ENCODE measurements around the gene INTS3. TPM values are rescaled to one million over a fixed set of nuclear protein-coding genes. Genes with fewer than 3 reads are reported as not detected.

Gene INTS3
- total and polyA plus RNA-seq, 10 of the 15 experiments (the other 5 are each of a cell fraction or from before 2014, with no cell fraction given) = 12.6 to 87.4 (median 30.8) TPM

- TF ChIP-seq PRDM15 (CRISPR knock-in tag; IDR thresholded peaks at IDR 0.05) (no peak), BRCA1 (IDR thresholded peaks at IDR 0.05; ENCODE audit: low read depth, low read length) (no peak), CBFB (IDR thresholded peaks at IDR 0.05; ENCODE audit: low read depth) (no peak), GABPA (IDR thresholded peaks at IDR 0.05; ENCODE audit: low read depth) (no peak), USF1 (IDR thresholded peaks at IDR 0.05; ENCODE audit: borderline replicate concordance, extremely low read length, insufficient read depth, low read depth, low read length) (no peak), PAX8 (IDR thresholded peaks at IDR 0.05) (no peak), BCLAF1 (IDR thresholded peaks at IDR 0.05) (no peak), HSF1 (IDR thresholded peaks at IDR 0.05; ENCODE audit: low read depth, low read length) (no peak), NBN (IDR thresholded peaks at IDR 0.05) (no peak), SIN3A (IDR thresholded peaks at IDR 0.05; ENCODE audit: low read depth, low read length) (no peak; the same call in 1 of the 2 replicates), CEBPB (IDR thresholded peaks at IDR 0.05; ENCODE audit: borderline replicate concordance in 1 of 2, low read depth in 2 of 2, low read length in 2 of 2) (no peak), CHD1 (IDR thresholded peaks at IDR 0.05; ENCODE audit: low read depth, low read length) (no peak), SUPT20H (IDR thresholded peaks at IDR 0.05; ENCODE audit: borderline replicate concordance, control insufficient read depth, low read depth, low read length) (no peak), STAT1 (conservative IDR thresholded peaks at IDR 0.05) (no peak), MLLT1 (IDR thresholded peaks at IDR 0.05) (peak; percentile 80), ZZZ3 (IDR thresholded peaks at IDR 0.05; ENCODE audit: control insufficient read depth, insufficient read length, low read depth) (no peak), IKZF1 (conservative IDR thresholded peaks at IDR 0.05) (peak; percentile 62), MXI1 (IDR thresholded peaks at IDR 0.05; ENCODE audit: low read depth, low read length) (0 out of 2 replicates have a peak, but pooled peaks have one; percentile 25), SREBF2 (IDR thresholded peaks at IDR 0.05; ENCODE audit: low read length) (no peak), YY1 (IDR thresholded peaks at IDR 0.05; ENCODE audit: low read depth, low read length) (no peak)
Observed at GRCh38 chr1:153728305-153729066, 636 bp downstream of the INTS3 start (continued).

Measured in GM12878 (cell line).